Aorta (tissue), 5 donors: ENCODE measurements around the gene PDAP1. TPM values are rescaled to one million over a fixed set of nuclear protein-coding genes. Genes with fewer than 3 reads are reported as not detected.
"Not testable (repeated sequence)": the region's sequence is repeated elsewhere in the genome, so short reads cannot be mapped to it uniquely, and the experiment has no call there.

Experiments
- ATAC-seq: fragments of 200-7000 bp; cut with Tn5 transposase; one replicate; pipeline ENCODE4 v1.9.1; 2022; ENCODE audit warnings: moderate library complexity; ENCODE audit not compliant: low FRiP score
- DNase-seq, 2 donors: peaks; one replicate each; pipeline ENCODE4 v3.0.0-alpha.2; 2020
- H3K27ac ChIP-seq, 2 donors: one replicate each; pipeline ENCODE4 v1.5.1; 2013; ENCODE audit warnings: low read length in 2 of 2, mild to moderate bottlenecking in 2 of 2, moderate library complexity in 2 of 2, control low read depth in 1 of 2, inconsistent platforms in 1 of 2, low read depth in 1 of 2
- H3K27me3 ChIP-seq, 2 donors: one replicate each; pipeline ENCODE4 v1.6.1; 2013; ENCODE audit warnings: control low read depth in 1 of 2, low read length in 1 of 2, mild to moderate bottlenecking in 1 of 2, moderate library complexity in 1 of 2; ENCODE audit not compliant: insufficient read depth in 2 of 2, control insufficient read depth in 1 of 2
- H3K36me3 ChIP-seq, 2 donors: one replicate each; pipeline ENCODE4 v1.6.1; 2013; ENCODE audit warnings: control low read depth in 1 of 2, low read length in 1 of 2, mild to moderate bottlenecking in 1 of 2; ENCODE audit not compliant: insufficient read depth in 2 of 2, control insufficient read depth in 1 of 2
- H3K4me1 ChIP-seq, 2 donors: one replicate each; pipeline ENCODE4 v1.6.1; 2013; ENCODE audit warnings: low read length in 2 of 2, control low read depth in 1 of 2, mild to moderate bottlenecking in 1 of 2, moderate library complexity in 1 of 2; ENCODE audit not compliant: insufficient read depth in 2 of 2, control insufficient read depth in 1 of 2
- H3K4me3 ChIP-seq, 2 donors: one replicate each; pipeline ENCODE4 v1.5.1; 2013; ENCODE audit warnings: low read length in 2 of 2, control low read depth in 1 of 2, mild to moderate bottlenecking in 1 of 2
- H3K9me3 ChIP-seq: one replicate; pipeline ENCODE4 v1.6.1; 2013; ENCODE audit warnings: mild to moderate bottlenecking, low read length; ENCODE audit not compliant: control insufficient read depth
- WGBS, 2 donors: extraction: QIAGEN DNeasy Blood & Tissue Kit; methylation state at CpG; one replicate each; pipeline ENCODE4 v1.1.7; 2013; 5-methylcytosine and 5-hydroxymethylcytosine counted together
- intact Hi-C, 2 donors: fragments of 100-400 bp; cut with DNase I; formaldehyde crosslinking; loops; one replicate each; pipeline versions ENCODE4 v1.14.2 to v1.15.0; 2022
- polyA plus RNA-seq, 2 donors: library from polyadenylated mRNA; stranded (reverse); fragments of 200-250 nt; gene quantifications; one replicate each; pipeline ENCODE4 v1.2.3, GENCODE V29; 2013
- total RNA-seq, 2 donors: library from RNA; stranded (reverse); fragmentation: NEBNext Ultra II Directional; extraction: Animal tissue kit (Norgen Biotek cat#: 25700); gene quantifications; one replicate each; pipeline ENCODE4 v1.2.1, GENCODE V29; 2021
- donor health status: healthy with polysubstance abuse.
- donor health status: Bipolar disorder and iron deficiency.
- donor health status: DM: no; HTN: no; CAD: no.
- donor health status: DM: no; HTN: no; CAD: no.
- donor health status: DM: yes; HTN: yes; CAD: no.

Gene PDAP1
- total and polyA plus RNA-seq, 4 donors: 74.8 to 223 (median 134) TPM

- H3K36me3 ChIP-seq, intact Hi-C loops, H3K27me3 ChIP-seq, ATAC-seq, DNase-seq, H3K4me1 ChIP-seq, H3K4me3 ChIP-seq, H3K9me3 ChIP-seq, H3K27ac ChIP-seq: not testable (repeated sequence)
- WGBS, 2 donors: 89 to 91% methylated on average over 13 of the region's 13 CpGs
These were observed 23.6 kb upstream of the PDAP1 start for GRCh38 chr7:99431756-99432540.

GRCh38 chr7:99429756-99430155 lies 21.4 kb upstream of the PDAP1 start:
- Histone ChIP-seq H3K27me3 (no peaks in the 10 kb centered on the region), H3K4me3 (no peak overlapping the region), H3K4me1 (no peaks in the 10 kb centered on the region), H3K9me3 (no peaks in the 10 kb centered on the region), H3K27ac (no peak overlapping the region), H3K36me3 (peaks cover 0 to 6% of the 10 kb centered on the region in 2 donors)
- ATAC-seq (no peak), DNase-seq (no peak)
- 89 to 93% methylated on average over 8 of the region's 8 CpGs for WGBS, 2 donors
- intact Hi-C loops: no loop called here

GRCh38 chr7:99428972-99429566 lies 20.7 kb upstream of the PDAP1 start:
- WGBS, 2 donors: 88% methylated on average over 10 of the region's 10 CpGs
- Histone ChIP-seq H3K9me3 (no peaks in the 10 kb centered on the region), H3K27me3 (no peaks in the 10 kb centered on the region), H3K27ac (no peak overlapping the region), H3K4me3 (no peak overlapping the region), H3K4me1 (no peaks in the 10 kb centered on the region), H3K36me3 (peaks cover 0 to 6% of the 10 kb centered on the region in 2 donors)
- intact Hi-C loops: no loop called here
- DNase-seq (no peak), ATAC-seq (no peak)

GRCh38 chr7:99424932-99425730 lies 16.7 kb upstream of the PDAP1 start:
- intact Hi-C loops: no loop called here
- H3K27ac ChIP-seq: no peak overlapping the region
- no peak overlapping the region for H3K4me3 ChIP-seq
- ATAC-seq: no peak
- peaks cover 0 to 4% of the 10 kb centered on the region in 2 donors for H3K36me3 ChIP-seq
- no peaks in the 10 kb centered on the region for H3K9me3 ChIP-seq
- H3K27me3 ChIP-seq: no peaks in the 10 kb centered on the region
- 90 to 93% methylated on average over 24 of the region's 24 CpGs for WGBS, 2 donors
- no peaks in the 10 kb centered on the region for H3K4me1 ChIP-seq
- DNase-seq: no peak

- H3K27ac ChIP-seq: no peak overlapping the region
- intact Hi-C loops: no loop called here
- peaks cover 0 to 13% of the 10 kb centered on the region in 2 donors for H3K36me3 ChIP-seq
- ATAC-seq (no peak), DNase-seq (no peak)
- H3K27me3 ChIP-seq: no peaks in the 10 kb centered on the region
- H3K4me1 ChIP-seq: no peaks in the 10 kb centered on the region
- 77 to 82% methylated on average over 5 of the region's 5 CpGs for WGBS, 2 donors
- H3K9me3 ChIP-seq: no peaks in the 10 kb centered on the region
- no peak overlapping the region for H3K4me3 ChIP-seq
These were observed 14.2 kb upstream of the PDAP1 start for GRCh38 chr7:99422625-99423024.

- Histone ChIP-seq H3K4me3 (no peak overlapping the region), H3K4me1 (no peaks in the 10 kb centered on the region), H3K9me3 (no peaks in the 10 kb centered on the region), H3K27me3 (no peaks in the 10 kb centered on the region), H3K36me3 (peaks cover 0 to 13% of the 10 kb centered on the region in 2 donors), H3K27ac (no peak overlapping the region)
- DNase-seq (no peak), ATAC-seq (no peak)
- intact Hi-C loops: no loop called here
- 88 to 90% methylated on average over 11 of the region's 11 CpGs for WGBS, 2 donors
These were observed 13.8 kb upstream of the PDAP1 start for GRCh38 chr7:99422186-99422585.

GRCh38 chr7:99420986-99421385 lies 12.6 kb upstream of the PDAP1 start:
- no peaks in the 10 kb centered on the region for H3K4me1 ChIP-seq

GRCh38 chr7:99420213-99420612 lies 11.8 kb upstream of the PDAP1 start:
- no peaks in the 10 kb centered on the region for H3K9me3 ChIP-seq
- H3K36me3 ChIP-seq: peaks cover 0 to 12% of the 10 kb centered on the region in 2 donors
- no peaks in the 10 kb centered on the region for H3K27me3 ChIP-seq
- no peaks in the 10 kb centered on the region for H3K4me1 ChIP-seq
- 87 to 90% methylated on average over 5 of the region's 5 CpGs for WGBS, 2 donors
- ATAC-seq: no peak
- no peak for DNase-seq
- intact Hi-C loops: no loop called here
- no peak overlapping the region for H3K4me3 ChIP-seq
- H3K27ac ChIP-seq: no peak overlapping the region

More at GRCh38 chr7:99420986-99421385, 12.6 kb upstream of the PDAP1 start:
- H3K27me3 ChIP-seq: no peaks in the 10 kb centered on the region
- intact Hi-C loops: no loop called here
- H3K36me3 ChIP-seq: peaks cover 0 to 14% of the 10 kb centered on the region in 2 donors
- WGBS, 2 donors: 85 to 91% methylated on average over 7 of the region's 7 CpGs
- no peaks in the 10 kb centered on the region for H3K9me3 ChIP-seq
- H3K4me3 ChIP-seq: no peak overlapping the region
- no peak for ATAC-seq
- H3K27ac ChIP-seq: no peak overlapping the region
- no peak for DNase-seq
